Measurements from ENCODE around the gene FKBP2. TPM values are rescaled to one million over a fixed set of nuclear protein-coding genes. Genes with fewer than 3 reads are reported as not detected.

Gene FKBP2
- total RNA-seq, 5 donors from 2014 or later (not counting 1 experiment from before 2014, with no cell fraction given) = 17.9 to 53.0 (median 42.9) TPM

DNA sequence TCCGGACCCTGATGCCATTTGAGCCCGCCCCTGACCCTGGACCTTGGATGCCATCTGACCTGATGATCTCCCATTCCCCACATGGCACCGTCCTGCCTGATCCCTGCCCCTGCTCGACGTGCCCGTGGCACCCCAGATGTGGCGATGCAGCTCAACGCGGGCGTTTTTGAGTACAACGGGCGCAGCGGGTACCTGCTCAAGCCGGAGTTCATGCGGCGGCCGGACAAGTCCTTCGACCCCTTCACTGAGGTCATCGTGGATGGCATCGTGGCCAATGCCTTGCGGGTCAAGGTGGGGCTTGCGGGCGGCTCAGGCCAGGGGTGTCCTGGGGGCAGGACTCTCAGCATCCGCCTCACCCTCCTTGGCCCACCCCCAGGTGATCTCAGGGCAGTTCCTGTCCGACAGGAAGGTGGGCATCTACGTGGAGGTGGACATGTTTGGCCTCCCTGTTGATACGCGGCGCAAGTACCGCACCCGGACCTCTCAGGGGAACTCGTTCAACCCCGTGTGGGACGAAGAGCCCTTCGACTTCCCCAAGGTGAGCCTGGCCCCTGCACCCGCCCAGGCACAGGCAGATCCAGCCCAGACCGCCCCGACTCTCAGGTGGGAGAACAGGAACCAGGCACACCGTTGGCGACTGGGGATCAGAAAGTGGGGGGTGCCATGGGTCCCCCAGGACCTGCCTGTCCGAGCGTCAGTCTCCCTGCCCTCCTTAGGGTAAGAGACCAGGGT, 21.5 kb downstream of the FKBP2 start:
- 92% methylated on average over 41 of the region's 42 CpGs for WGBS (ENCODE audit: insufficient coverage)
- Histone ChIP-seq H3K4me3 (ENCODE audit: control insufficient read depth in 1 of 2, extremely low read depth in 1 of 2, low read length in 1 of 2) (no peak overlapping the region), H3K36me3 (ENCODE audit: control insufficient read depth in 2 of 2, extremely low read depth in 1 of 2, insufficient read depth in 1 of 2, low read length in 1 of 2) (peaks cover 0 to 6% of the 10 kb centered on the region in 2 donors), H3K9me3 (no peaks in the 10 kb centered on the region), H3K4me1 (ENCODE audit: control insufficient read depth in 1 of 2, extremely low read depth in 1 of 2, insufficient read depth in 2 of 2, low read length in 2 of 2) (peaks cover 0 to 7% of the 10 kb centered on the region in 2 experiments), H3K27ac (ENCODE audit: low read length) (no peak overlapping the region), H3K27me3 (replicated peaks in 1 of 2; ENCODE audit: control insufficient read depth in 2 of 2, extremely low read depth in 1 of 2, insufficient read depth in 2 of 2, low read length in 1 of 2) (no peaks in the 10 kb centered on the region)
- POLR2A ChIA-PET = no interaction called here
- Mint-ChIP-seq H3K4me1 (peaks cover 0 to 9% (median 0%) of the 10 kb centered on the region in 3 donors), H3K27ac (no peak overlapping the region), H3K36me3 (peaks cover 14% of the 10 kb centered on the region), H3K27me3 (no peaks in the 10 kb centered on the region), H3K4me3 (no peak overlapping the region), H3K9me3 (no peaks in the 10 kb centered on the region)
- DNase-seq (no peak), ATAC-seq (replicated peaks in 1 of 4) (no peak)
- CTCF ChIA-PET = no interaction called here

DNA sequence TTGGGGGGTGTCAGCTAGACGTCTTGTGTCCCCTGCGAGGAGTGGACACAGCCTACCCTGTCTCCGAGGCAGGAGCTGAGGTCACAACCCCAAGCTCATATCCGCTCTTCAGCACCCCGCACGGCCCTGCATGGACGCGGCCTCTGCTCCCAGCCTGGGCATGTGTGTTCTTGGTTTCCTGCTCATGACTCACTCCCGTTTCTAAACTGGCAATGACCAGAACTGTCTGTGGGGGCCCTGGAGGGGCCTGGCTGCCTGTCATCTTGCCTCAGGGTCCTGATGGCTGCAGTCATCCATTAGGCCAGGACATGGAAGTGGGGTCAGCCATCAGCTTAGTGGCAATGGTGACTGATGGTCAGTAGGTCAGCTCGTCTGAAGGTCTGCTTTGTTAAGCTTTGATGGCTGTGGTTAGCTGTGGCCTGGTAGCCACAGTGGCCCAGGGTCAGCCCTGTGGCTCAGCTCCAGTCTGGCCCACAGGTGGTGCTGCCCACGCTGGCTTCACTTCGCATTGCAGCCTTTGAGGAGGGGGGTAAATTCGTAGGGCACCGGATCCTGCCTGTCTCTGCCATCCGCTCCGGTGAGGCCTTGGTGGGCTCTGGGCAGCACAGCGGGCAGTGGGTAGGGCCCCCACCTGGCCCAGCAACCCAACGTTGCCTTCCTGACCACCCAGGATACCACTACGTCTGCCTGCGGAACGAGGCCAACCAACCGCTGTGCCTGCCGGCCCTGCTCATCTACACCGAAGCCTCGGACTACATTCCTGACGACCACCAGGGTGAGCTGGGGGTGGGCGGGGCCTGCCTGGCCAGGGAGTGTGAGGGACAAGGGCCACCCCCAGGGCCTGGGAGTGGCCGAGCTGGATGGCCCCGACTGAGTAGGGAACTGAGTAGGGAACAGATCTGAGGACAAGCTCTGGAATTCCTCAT, 22.4 kb downstream of the FKBP2 start:
- H3K27me3 Mint-ChIP-seq = no peaks in the 10 kb centered on the region
- H3K9me3 Mint-ChIP-seq = no peaks in the 10 kb centered on the region
- H3K36me3 ChIP-seq (ENCODE audit: control insufficient read depth in 2 of 2, extremely low read depth in 1 of 2, insufficient read depth in 1 of 2, low read length in 1 of 2) = peaks cover 0 to 6% of the 10 kb centered on the region in 2 donors

DNA sequence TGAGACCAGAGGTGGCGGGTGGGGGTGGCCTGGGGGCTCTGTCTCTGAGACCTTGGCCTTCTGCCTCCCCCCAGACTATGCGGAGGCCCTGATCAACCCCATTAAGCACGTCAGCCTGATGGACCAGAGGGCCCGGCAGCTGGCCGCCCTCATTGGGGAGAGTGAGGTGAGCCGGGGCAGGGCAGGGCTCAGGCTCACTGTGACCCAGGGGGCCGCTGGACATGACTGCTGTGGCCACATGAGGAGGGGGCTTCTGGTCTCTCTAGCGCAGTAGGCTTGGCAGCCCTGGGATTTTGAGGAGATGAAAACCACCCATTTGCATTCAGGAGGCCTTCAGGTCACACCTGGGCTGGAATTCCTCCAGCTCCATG, 23.0 kb downstream of the FKBP2 start:
- CTCF ChIA-PET = no interaction called here

More for the DNA sequence above, 22.4 kb downstream of the FKBP2 start:
- H3K27me3 ChIP-seq (replicated peaks in 1 of 2; ENCODE audit: control insufficient read depth in 2 of 2, extremely low read depth in 1 of 2, insufficient read depth in 2 of 2, low read length in 1 of 2) = no peaks in the 10 kb centered on the region
- H3K27ac Mint-ChIP-seq = no peak overlapping the region
- no peak for DNase-seq
- peaks cover 0 to 15% of the 10 kb centered on the region in 2 experiments for H3K4me1 ChIP-seq (ENCODE audit: control insufficient read depth in 1 of 2, extremely low read depth in 1 of 2, insufficient read depth in 2 of 2, low read length in 2 of 2)
- POLR2A ChIA-PET = interaction anchor here in 1 of 2 donors (0.5 kb wide), 1 partner anchor 18 kb away, joined by 11 read pairs; no protein-coding TSS in a partner anchor
- H3K4me3 ChIP-seq (ENCODE audit: control insufficient read depth in 1 of 2, extremely low read depth in 1 of 2, low read length in 1 of 2) = no peak overlapping the region
- H3K27ac ChIP-seq (ENCODE audit: low read length) = no peak overlapping the region
- CTCF ChIA-PET = no interaction called here
- no peak overlapping the region for H3K4me3 Mint-ChIP-seq
- no peak for ATAC-seq (replicated peaks in 1 of 4)
- 88% methylated on average over 24 of the region's 29 CpGs for WGBS (ENCODE audit: insufficient coverage)
- peaks cover 11% of the 10 kb centered on the region for H3K36me3 Mint-ChIP-seq
- H3K4me1 Mint-ChIP-seq = peaks cover 5 to 14% (median 7%) of the 10 kb centered on the region in 3 donors
- no peaks in the 10 kb centered on the region for H3K9me3 ChIP-seq

DNA sequence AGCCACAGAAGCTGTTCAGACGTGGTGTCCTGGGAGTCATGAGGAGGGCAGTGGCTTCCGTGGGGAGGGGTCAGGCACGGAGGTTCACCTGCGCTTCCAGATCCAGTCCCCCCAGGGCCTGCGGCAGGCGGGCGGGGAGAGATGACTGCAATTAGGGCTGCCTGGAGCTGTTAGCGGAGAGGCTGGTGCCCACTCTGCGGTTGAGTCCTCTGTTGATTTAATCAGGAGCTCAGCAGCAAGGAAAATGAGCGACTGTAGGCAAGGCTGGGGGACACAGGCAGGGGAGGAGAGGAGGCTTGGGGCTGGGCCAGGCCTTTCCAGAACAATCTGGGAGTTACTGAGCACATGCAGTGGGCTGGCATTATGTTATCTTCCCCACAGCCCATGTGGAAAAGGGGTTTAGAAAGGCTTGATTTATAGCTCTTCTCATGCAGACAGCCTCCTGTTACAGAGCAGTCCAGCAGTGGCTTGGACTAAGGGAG, 23.5 kb downstream of the FKBP2 start:
- H3K9me3 Mint-ChIP-seq = no peaks in the 10 kb centered on the region
- no peak overlapping the region for H3K27ac Mint-ChIP-seq
- Histone ChIP-seq H3K36me3 (ENCODE audit: control insufficient read depth in 2 of 2, extremely low read depth in 1 of 2, insufficient read depth in 1 of 2, low read length in 1 of 2) (no peaks in the 10 kb centered on the region), H3K9me3 (no peaks in the 10 kb centered on the region), H3K27me3 (replicated peaks in 1 of 2; ENCODE audit: control insufficient read depth in 2 of 2, extremely low read depth in 1 of 2, insufficient read depth in 2 of 2, low read length in 1 of 2) (no peaks in the 10 kb centered on the region), H3K4me3 (ENCODE audit: control insufficient read depth in 1 of 2, extremely low read depth in 1 of 2, low read length in 1 of 2) (no peak overlapping the region), H3K4me1 (ENCODE audit: control insufficient read depth in 1 of 2, extremely low read depth in 1 of 2, insufficient read depth in 2 of 2, low read length in 2 of 2) (peaks cover 5 to 21% of the 10 kb centered on the region in 2 experiments), H3K27ac (ENCODE audit: low read length) (no peak overlapping the region)
- ATAC-seq (replicated peaks in 1 of 4) = no peak
- no peak for DNase-seq
- ChIA-PET CTCF (no interaction called here), POLR2A (no interaction called here)
- H3K27me3 Mint-ChIP-seq = no peaks in the 10 kb centered on the region
- H3K4me1 Mint-ChIP-seq = peaks cover 16 to 20% (median 16%) of the 10 kb centered on the region in 3 donors
- peaks cover 9% of the 10 kb centered on the region for H3K36me3 Mint-ChIP-seq
- WGBS (ENCODE audit: insufficient coverage) = 89% methylated on average over 6 of the region's 10 CpGs
- no peak overlapping the region for H3K4me3 Mint-ChIP-seq

More for the DNA sequence above, 23.0 kb downstream of the FKBP2 start:
- Histone ChIP-seq H3K27me3 (replicated peaks in 1 of 2; ENCODE audit: control insufficient read depth in 2 of 2, extremely low read depth in 1 of 2, insufficient read depth in 2 of 2, low read length in 1 of 2) (no peaks in the 10 kb centered on the region), H3K36me3 (ENCODE audit: control insufficient read depth in 2 of 2, extremely low read depth in 1 of 2, insufficient read depth in 1 of 2, low read length in 1 of 2) (peaks cover 0 to 1% of the 10 kb centered on the region in 2 donors), H3K9me3 (no peaks in the 10 kb centered on the region), H3K27ac (ENCODE audit: low read length) (no peak overlapping the region), H3K4me1 (ENCODE audit: control insufficient read depth in 1 of 2, extremely low read depth in 1 of 2, insufficient read depth in 2 of 2, low read length in 2 of 2) (peaks cover 4 to 22% of the 10 kb centered on the region in 2 experiments), H3K4me3 (ENCODE audit: control insufficient read depth in 1 of 2, extremely low read depth in 1 of 2, low read length in 1 of 2) (no peak overlapping the region)
- Mint-ChIP-seq H3K36me3 (peaks cover 11% of the 10 kb centered on the region), H3K9me3 (no peaks in the 10 kb centered on the region), H3K4me3 (no peak overlapping the region), H3K27ac (no peak overlapping the region), H3K27me3 (no peaks in the 10 kb centered on the region), H3K4me1 (peaks cover 12 to 20% (median 14%) of the 10 kb centered on the region in 3 donors)
- DNase-seq = no peak
- POLR2A ChIA-PET = interaction anchor here in 1 of 2 donors (0.5 kb wide), 1 partner anchor 19 kb away, joined by 11 read pairs; no protein-coding TSS in a partner anchor
- ATAC-seq (replicated peaks in 1 of 4) = no peak
- WGBS (ENCODE audit: insufficient coverage) = 100% methylated on average over 6 of the region's 8 CpGs

DNA sequence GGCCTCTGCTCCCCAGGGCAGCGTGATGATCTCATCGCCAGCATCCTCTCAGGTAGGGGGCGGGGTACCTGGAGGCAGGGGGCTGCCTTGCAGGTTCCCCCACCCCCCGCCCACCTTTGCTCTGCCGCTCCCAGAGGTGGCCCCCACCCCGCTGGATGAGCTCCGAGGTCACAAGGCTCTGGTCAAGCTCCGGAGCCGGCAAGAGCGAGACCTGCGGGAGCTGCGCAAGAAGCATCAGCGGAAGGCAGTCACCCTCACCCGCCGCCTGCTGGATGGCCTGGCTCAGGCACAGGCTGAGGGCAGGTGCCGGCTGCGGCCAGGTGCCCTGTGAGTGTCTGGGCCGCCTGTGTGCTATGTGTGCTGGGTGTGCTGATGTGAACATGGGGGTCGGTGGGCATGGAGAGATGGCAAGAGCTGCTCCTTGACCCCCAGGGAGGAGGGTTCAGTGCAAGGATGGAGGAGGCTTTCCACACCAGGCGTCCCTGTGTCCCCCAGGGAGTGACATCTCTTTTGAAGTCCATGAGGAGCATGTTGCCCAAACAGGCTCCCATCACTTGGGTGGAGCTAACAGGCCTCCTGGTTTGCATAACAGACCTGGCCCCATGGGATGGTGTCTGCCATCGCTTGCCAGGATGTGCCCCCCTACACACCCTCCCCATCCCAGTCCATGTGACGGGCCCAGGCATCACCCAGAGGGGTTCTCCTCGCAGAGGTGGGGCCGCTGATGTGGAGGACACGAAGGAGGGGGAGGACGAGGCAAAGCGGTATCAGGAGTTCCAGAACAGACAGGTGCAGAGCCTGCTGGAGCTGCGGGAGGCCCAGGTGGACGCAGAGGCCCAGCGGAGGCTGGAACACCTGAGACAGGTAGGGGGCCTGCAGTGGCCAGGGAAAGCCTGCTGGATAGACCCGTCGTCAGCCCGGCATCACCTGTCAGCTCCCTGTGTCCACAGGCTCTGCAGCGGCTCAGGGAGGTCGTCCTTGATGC, 24.6 kb downstream of the FKBP2 start:
- no peaks in the 10 kb centered on the region for H3K27me3 Mint-ChIP-seq
- H3K9me3 ChIP-seq = no peaks in the 10 kb centered on the region
- ATAC-seq (replicated peaks in 1 of 4) (no peak), DNase-seq (no peak)
- H3K4me3 Mint-ChIP-seq = no peak overlapping the region
- CTCF ChIA-PET = interaction anchor here in 1 of 2 donors (0.6 kb wide), 1 partner anchor 87 kb away, joined by 3 read pairs; no protein-coding TSS in a partner anchor
- no peaks in the 10 kb centered on the region for H3K27me3 ChIP-seq (replicated peaks in 1 of 2; ENCODE audit: control insufficient read depth in 2 of 2, extremely low read depth in 1 of 2, insufficient read depth in 2 of 2, low read length in 1 of 2)
- POLR2A ChIA-PET = no interaction called here
- WGBS (ENCODE audit: insufficient coverage) = 91% methylated on average over 33 of the region's 35 CpGs
- no peak overlapping the region for H3K4me3 ChIP-seq (ENCODE audit: control insufficient read depth in 1 of 2, extremely low read depth in 1 of 2, low read length in 1 of 2)
- no peaks in the 10 kb centered on the region for H3K36me3 ChIP-seq (ENCODE audit: control insufficient read depth in 2 of 2, extremely low read depth in 1 of 2, insufficient read depth in 1 of 2, low read length in 1 of 2)
- H3K4me1 ChIP-seq (ENCODE audit: control insufficient read depth in 1 of 2, extremely low read depth in 1 of 2, insufficient read depth in 2 of 2, low read length in 2 of 2) = peaks cover 5 to 24% of the 10 kb centered on the region in 2 experiments
- peaks cover 2% of the 10 kb centered on the region for H3K36me3 Mint-ChIP-seq
- H3K27ac ChIP-seq (ENCODE audit: low read length) = no peak overlapping the region
- no peak overlapping the region for H3K27ac Mint-ChIP-seq
- peaks cover 18 to 25% (median 20%) of the 10 kb centered on the region in 3 donors for H3K4me1 Mint-ChIP-seq
- no peaks in the 10 kb centered on the region for H3K9me3 Mint-ChIP-seq
